ENCODE data around the gene C17orf100.

C17orf100 gene

GRCh38 chr17:6677158-6677831, 25.7 kb downstream of the C17orf100 start:
- no peak overlapping the region for H3K4ac ChIP-seq (ENCODE audit: low read depth in 1 of 2, low read length in 2 of 2)
- no peak overlapping the region for H2AK5ac ChIP-seq (ENCODE audit: low read length, severe bottlenecking)
- H3K14ac ChIP-seq (ENCODE audit: low read length in 2 of 2): no peak overlapping the region
- 78% methylated on average over 16 of the region's 16 CpGs for WGBS
- no peak overlapping the region for H4K91ac ChIP-seq (ENCODE audit: low read length)
- H3K4me1 ChIP-seq (ENCODE audit: control insufficient read depth, insufficient read depth, low read depth, low read length): no peaks in the 10 kb centered on the region
- no peak overlapping the region for H3K18ac ChIP-seq (ENCODE audit: low read depth in 1 of 2, low read length in 2 of 2)
- H2BK12ac ChIP-seq (ENCODE audit: low read length in 2 of 2): no peak overlapping the region
- no peaks in the 10 kb centered on the region for H3K9me3 ChIP-seq (ENCODE audit: control insufficient read depth, low read length)
- H3K27me3 ChIP-seq (ENCODE audit: control insufficient read depth in 1 of 2, insufficient read depth in 1 of 2, low read length in 2 of 2): peaks cover 25 to 61% of the 10 kb centered on the region in 2 experiments
- H3K4me3 ChIP-seq (ENCODE audit: insufficient read depth in 1 of 2, low read depth in 1 of 2, low read length in 2 of 2): no peak overlapping the region
- H3K4me2 ChIP-seq (ENCODE audit: low read length, poor library complexity, severe bottlenecking): no peak overlapping the region
- peak; percentile 9 for DNase-seq
- no peaks in the 10 kb centered on the region for H3K36me3 ChIP-seq (ENCODE audit: control insufficient read depth in 1 of 2, insufficient read depth in 2 of 2, low read depth in 1 of 2, low read length in 2 of 2)
- no peak overlapping the region for H4K8ac ChIP-seq (ENCODE audit: low read length)
- H2BK120ac ChIP-seq (ENCODE audit: low read depth, low read length): no peak overlapping the region
- H3K23ac ChIP-seq (ENCODE audit: low read length in 2 of 2): no peak overlapping the region
- no peaks in the 10 kb centered on the region for H3K79me1 ChIP-seq (replicated peaks; ENCODE audit: low read length, poor library complexity, severe bottlenecking)
- no peak overlapping the region for H2BK15ac ChIP-seq (ENCODE audit: low read depth, poor library complexity, severe bottlenecking)
- H2BK5ac ChIP-seq (ENCODE audit: low read depth, low read length, poor library complexity, severe bottlenecking): no peak overlapping the region
- H3K9ac ChIP-seq (ENCODE audit: low read length): no peak overlapping the region
- H3K27ac ChIP-seq (ENCODE audit: low read length, poor library complexity, severe bottlenecking): no peak overlapping the region
- no peak overlapping the region for H2AFZ ChIP-seq (ENCODE audit: low read depth, low read length)

GRCh38 chr17:6677946-6678345, 26.4 kb downstream of the C17orf100 start:
- Histone ChIP-seq H3K14ac (ENCODE audit: low read length in 2 of 2) (no peak overlapping the region), H3K9ac (ENCODE audit: low read length) (no peak overlapping the region), H4K8ac (ENCODE audit: low read length) (no peak overlapping the region), H3K79me1 (replicated peaks; ENCODE audit: low read length, poor library complexity, severe bottlenecking) (no peaks in the 10 kb centered on the region), H2BK5ac (ENCODE audit: low read depth, low read length, poor library complexity, severe bottlenecking) (no peak overlapping the region), H3K4me2 (ENCODE audit: low read length, poor library complexity, severe bottlenecking) (no peak overlapping the region), H3K4ac (ENCODE audit: low read depth in 1 of 2, low read length in 2 of 2) (no peak overlapping the region), H3K4me1 (ENCODE audit: control insufficient read depth, insufficient read depth, low read depth, low read length) (no peaks in the 10 kb centered on the region), H4K91ac (ENCODE audit: low read length) (peak overlapping the region; percentile 58), H3K9me3 (ENCODE audit: control insufficient read depth, low read length) (no peaks in the 10 kb centered on the region), H2BK12ac (ENCODE audit: low read length in 2 of 2) (no peak overlapping the region), H3K4me3 (ENCODE audit: insufficient read depth in 1 of 2, low read depth in 1 of 2, low read length in 2 of 2) (no peak overlapping the region), H3K27me3 (ENCODE audit: control insufficient read depth in 1 of 2, insufficient read depth in 1 of 2, low read length in 2 of 2) (peaks cover 29 to 63% of the 10 kb centered on the region in 2 experiments), H2AK5ac (ENCODE audit: low read length, severe bottlenecking) (no peak overlapping the region), H3K23ac (ENCODE audit: low read length in 2 of 2) (no peak overlapping the region), H2BK120ac (ENCODE audit: low read depth, low read length) (no peak overlapping the region), H2AFZ (ENCODE audit: low read depth, low read length) (no peak overlapping the region), H2BK15ac (ENCODE audit: low read depth, poor library complexity, severe bottlenecking) (no peak overlapping the region), H3K36me3 (ENCODE audit: control insufficient read depth in 1 of 2, insufficient read depth in 2 of 2, low read depth in 1 of 2, low read length in 2 of 2) (no peaks in the 10 kb centered on the region), H3K27ac (ENCODE audit: low read length, poor library complexity, severe bottlenecking) (no peak overlapping the region), H3K18ac (ENCODE audit: low read depth in 1 of 2, low read length in 2 of 2) (no peak overlapping the region)
- DNase-seq: no peak
- WGBS: 87% methylated on average over 6 of the region's 7 CpGs

GRCh38 chr17:6679241-6679640, 27.7 kb downstream of the C17orf100 start:
- H3K4me2 ChIP-seq (ENCODE audit: low read length, poor library complexity, severe bottlenecking): no peak overlapping the region
- H3K4me3 ChIP-seq (ENCODE audit: insufficient read depth in 1 of 2, low read depth in 1 of 2, low read length in 2 of 2): no peak overlapping the region
- WGBS: 77% methylated on average over 5 of the region's 6 CpGs
- no peaks in the 10 kb centered on the region for H3K4me1 ChIP-seq (ENCODE audit: control insufficient read depth, insufficient read depth, low read depth, low read length)
- H2AK5ac ChIP-seq (ENCODE audit: low read length, severe bottlenecking): no peak overlapping the region
- H3K27me3 ChIP-seq (ENCODE audit: control insufficient read depth in 1 of 2, insufficient read depth in 1 of 2, low read length in 2 of 2): peaks cover 31 to 64% of the 10 kb centered on the region in 2 experiments
- H3K79me1 ChIP-seq (replicated peaks; ENCODE audit: low read length, poor library complexity, severe bottlenecking): no peaks in the 10 kb centered on the region
- H3K4ac ChIP-seq (ENCODE audit: low read depth in 1 of 2, low read length in 2 of 2): no peak overlapping the region
- no peak overlapping the region for H2AFZ ChIP-seq (ENCODE audit: low read depth, low read length)
- H3K27ac ChIP-seq (ENCODE audit: low read length, poor library complexity, severe bottlenecking): no peak overlapping the region
- no peak overlapping the region for H2BK5ac ChIP-seq (ENCODE audit: low read depth, low read length, poor library complexity, severe bottlenecking)
- no peak overlapping the region for H3K9ac ChIP-seq (ENCODE audit: low read length)
- no peak overlapping the region for H4K91ac ChIP-seq (ENCODE audit: low read length)
- no peak overlapping the region for H3K14ac ChIP-seq (ENCODE audit: low read length in 2 of 2)
- no peak overlapping the region for H3K18ac ChIP-seq (ENCODE audit: low read depth in 1 of 2, low read length in 2 of 2)
- no peak overlapping the region for H2BK12ac ChIP-seq (ENCODE audit: low read length in 2 of 2)
- no peak for DNase-seq
- H2BK120ac ChIP-seq (ENCODE audit: low read depth, low read length): no peak overlapping the region
- no peak overlapping the region for H3K23ac ChIP-seq (ENCODE audit: low read length in 2 of 2)
- H4K8ac ChIP-seq (ENCODE audit: low read length): no peak overlapping the region
- H3K9me3 ChIP-seq (ENCODE audit: control insufficient read depth, low read length): no peaks in the 10 kb centered on the region
- H2BK15ac ChIP-seq (ENCODE audit: low read depth, poor library complexity, severe bottlenecking): no peak overlapping the region
- no peaks in the 10 kb centered on the region for H3K36me3 ChIP-seq (ENCODE audit: control insufficient read depth in 1 of 2, insufficient read depth in 2 of 2, low read depth in 1 of 2, low read length in 2 of 2)

- no peak overlapping the region for H3K4me3 ChIP-seq (ENCODE audit: insufficient read depth in 1 of 2, low read depth in 1 of 2, low read length in 2 of 2)
- no peaks in the 10 kb centered on the region for H3K9me3 ChIP-seq (ENCODE audit: control insufficient read depth, low read length)
- H2BK120ac ChIP-seq (ENCODE audit: low read depth, low read length): no peak overlapping the region
- H4K8ac ChIP-seq (ENCODE audit: low read length): no peak overlapping the region
- H3K36me3 ChIP-seq (ENCODE audit: control insufficient read depth in 1 of 2, insufficient read depth in 2 of 2, low read depth in 1 of 2, low read length in 2 of 2): no peaks in the 10 kb centered on the region
- no peak overlapping the region for H2AFZ ChIP-seq (ENCODE audit: low read depth, low read length)
- DNase-seq: no peak
- H3K4me2 ChIP-seq (ENCODE audit: low read length, poor library complexity, severe bottlenecking): no peak overlapping the region
- no peak overlapping the region for H4K91ac ChIP-seq (ENCODE audit: low read length)
- no peak overlapping the region for H3K18ac ChIP-seq (ENCODE audit: low read depth in 1 of 2, low read length in 2 of 2)
- H3K79me1 ChIP-seq (replicated peaks; ENCODE audit: low read length, poor library complexity, severe bottlenecking): no peaks in the 10 kb centered on the region
- H3K4ac ChIP-seq (ENCODE audit: low read depth in 1 of 2, low read length in 2 of 2): no peak overlapping the region
- H2AK5ac ChIP-seq (ENCODE audit: low read length, severe bottlenecking): no peak overlapping the region
- H3K14ac ChIP-seq (ENCODE audit: low read length in 2 of 2): no peak overlapping the region
- no peak overlapping the region for H3K27ac ChIP-seq (ENCODE audit: low read length, poor library complexity, severe bottlenecking)
- no peaks in the 10 kb centered on the region for H3K4me1 ChIP-seq (ENCODE audit: control insufficient read depth, insufficient read depth, low read depth, low read length)
- no peak overlapping the region for H2BK5ac ChIP-seq (ENCODE audit: low read depth, low read length, poor library complexity, severe bottlenecking)
- no peak overlapping the region for H3K23ac ChIP-seq (ENCODE audit: low read length in 2 of 2)
- peaks cover 31 to 72% of the 10 kb centered on the region in 2 experiments for H3K27me3 ChIP-seq (ENCODE audit: control insufficient read depth in 1 of 2, insufficient read depth in 1 of 2, low read length in 2 of 2)
- no peak overlapping the region for H2BK15ac ChIP-seq (ENCODE audit: low read depth, poor library complexity, severe bottlenecking)
- no peak overlapping the region for H2BK12ac ChIP-seq (ENCODE audit: low read length in 2 of 2)
- 73% methylated on average over 4 of the region's 4 CpGs for WGBS
- no peak overlapping the region for H3K9ac ChIP-seq (ENCODE audit: low read length)
Measured at GRCh38 chr17:6681176-6681575, 29.6 kb downstream of the C17orf100 start.
